ENCODE results near the gene CLTCL1.
"Not testable (repeated sequence)": the region's sequence is repeated elsewhere in the genome, so short reads cannot be mapped to it uniquely, and the experiment has no call there.

Gene CLTCL1

GRCh38 chr22:19321757-19322156, 30.2 kb upstream of the CLTCL1 start:
- no peaks in the 10 kb centered on the region for H3K27me3 ChIP-seq (ENCODE audit: insufficient read depth, low read length)
- no peak overlapping the region for H3K27ac ChIP-seq (ENCODE audit: low read depth, low read length)
- no peak overlapping the region for H2AFZ ChIP-seq (ENCODE audit: low read length, unreplicated experiment)
- H3K4me1 ChIP-seq (ENCODE audit: control insufficient read depth, insufficient read depth, low read length, unreplicated experiment), result peaks cover 7% of the 10 kb centered on the region
- H3K79me2 ChIP-seq (ENCODE audit: control insufficient read depth, insufficient read depth, low read length, unreplicated experiment), result no peaks in the 10 kb centered on the region
- no peak overlapping the region for H3K4me3 ChIP-seq (ENCODE audit: low read depth, low read length)
- no peaks in the 10 kb centered on the region for H3K36me3 ChIP-seq (ENCODE audit: insufficient read depth, low read length)

DNA sequence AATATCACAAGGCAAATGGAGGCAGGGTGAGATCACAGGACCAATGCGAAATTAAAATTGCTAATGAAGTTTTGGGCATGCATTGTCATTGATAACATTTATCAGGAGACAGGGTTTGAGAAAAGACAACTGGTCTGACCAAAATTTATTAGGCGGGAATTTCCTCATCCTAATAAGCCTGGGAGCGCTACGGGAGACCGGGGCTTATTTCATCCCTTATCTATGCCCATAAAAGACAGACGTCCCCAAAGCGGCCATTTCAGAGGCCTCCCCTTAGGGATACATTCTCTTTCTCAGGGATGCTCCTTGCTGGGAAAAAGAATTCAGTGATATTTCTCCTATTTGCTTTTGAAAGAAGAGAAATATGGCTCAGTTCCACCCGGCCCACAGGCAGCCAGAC, 28.6 kb upstream of the CLTCL1 start:
- H3K4me1 ChIP-seq (ENCODE audit: control insufficient read depth, insufficient read depth, low read length, unreplicated experiment); H3K27me3 ChIP-seq (ENCODE audit: insufficient read depth, low read length); H3K4me3 ChIP-seq (ENCODE audit: low read depth, low read length); H3K79me2 ChIP-seq (ENCODE audit: control insufficient read depth, insufficient read depth, low read length, unreplicated experiment); H2AFZ ChIP-seq (ENCODE audit: low read length, unreplicated experiment); H3K27ac ChIP-seq (ENCODE audit: low read depth, low read length); H3K36me3 ChIP-seq (ENCODE audit: insufficient read depth, low read length): not testable (repeated sequence)

DNA sequence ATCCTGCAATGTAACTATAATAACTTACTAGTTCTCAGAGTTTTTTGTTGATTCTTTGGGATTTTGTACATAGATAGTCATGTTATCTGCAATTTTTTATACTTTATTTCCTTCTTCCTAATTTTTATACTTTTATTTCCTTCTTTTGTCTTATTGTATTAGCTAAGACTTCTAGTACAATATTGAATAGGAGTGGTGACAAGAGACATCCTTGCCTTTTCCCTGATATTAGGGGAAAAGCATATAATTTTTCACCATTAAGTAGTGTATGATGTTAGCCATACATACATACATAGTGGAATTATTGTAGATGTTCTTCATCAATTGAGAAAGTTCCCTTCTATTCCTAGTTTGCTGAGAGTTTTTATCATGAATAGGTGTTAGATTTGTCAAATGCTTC, 27.8 kb upstream of the CLTCL1 start:
- Histone ChIP-seq H3K27ac (ENCODE audit: low read depth, low read length) (no peak overlapping the region), H3K4me3 (ENCODE audit: low read depth, low read length) (no peak overlapping the region), H3K27me3 (ENCODE audit: insufficient read depth, low read length) (no peaks in the 10 kb centered on the region), H3K4me1 (ENCODE audit: control insufficient read depth, insufficient read depth, low read length, unreplicated experiment) (no peaks in the 10 kb centered on the region), H3K36me3 (ENCODE audit: insufficient read depth, low read length) (no peaks in the 10 kb centered on the region), H3K79me2 (ENCODE audit: control insufficient read depth, insufficient read depth, low read length, unreplicated experiment) (no peaks in the 10 kb centered on the region), H2AFZ (ENCODE audit: low read length, unreplicated experiment) (no peak overlapping the region)

DNA sequence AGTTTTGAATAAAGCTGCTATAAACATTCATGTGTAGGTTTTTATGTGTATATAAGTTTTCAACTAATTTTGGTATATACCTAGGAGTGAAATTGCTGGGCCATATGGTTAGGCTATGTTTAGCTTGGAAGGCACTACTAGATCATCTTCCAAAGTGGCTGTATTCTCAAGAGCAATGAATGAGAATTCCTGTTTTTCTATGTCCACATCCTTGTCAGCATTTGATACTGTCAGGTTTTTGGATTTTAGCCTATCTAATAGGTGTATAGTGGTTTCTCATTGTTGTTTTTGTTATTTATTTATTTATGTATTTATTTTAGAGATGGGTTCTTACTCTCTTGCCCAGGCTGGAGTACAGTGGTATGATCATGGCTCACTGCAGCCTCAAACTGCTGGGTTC, 26.3 kb upstream of the CLTCL1 start:
- no peaks in the 10 kb centered on the region for H3K36me3 ChIP-seq (ENCODE audit: insufficient read depth, low read length)

GRCh38 chr22:19307872-19308271, 16.4 kb upstream of the CLTCL1 start:
- Histone ChIP-seq H2AFZ (ENCODE audit: low read length, unreplicated experiment) (no peak overlapping the region), H3K4me1 (ENCODE audit: control insufficient read depth, insufficient read depth, low read length, unreplicated experiment) (no peaks in the 10 kb centered on the region), H3K27me3 (ENCODE audit: insufficient read depth, low read length) (no peaks in the 10 kb centered on the region), H3K4me3 (ENCODE audit: low read depth, low read length) (no peak overlapping the region), H3K27ac (ENCODE audit: low read depth, low read length) (no peak overlapping the region), H3K79me2 (ENCODE audit: control insufficient read depth, insufficient read depth, low read length, unreplicated experiment) (no peaks in the 10 kb centered on the region), H3K36me3 (ENCODE audit: insufficient read depth, low read length) (no peaks in the 10 kb centered on the region)

More for the DNA sequence above, 26.3 kb upstream of the CLTCL1 start:
- H3K4me1 ChIP-seq (ENCODE audit: control insufficient read depth, insufficient read depth, low read length, unreplicated experiment), result no peaks in the 10 kb centered on the region
- H3K27ac ChIP-seq (ENCODE audit: low read depth, low read length), result no peak overlapping the region
- H2AFZ ChIP-seq (ENCODE audit: low read length, unreplicated experiment), result no peak overlapping the region
- no peaks in the 10 kb centered on the region for H3K27me3 ChIP-seq (ENCODE audit: insufficient read depth, low read length)
- no peak overlapping the region for H3K4me3 ChIP-seq (ENCODE audit: low read depth, low read length)
- H3K79me2 ChIP-seq (ENCODE audit: control insufficient read depth, insufficient read depth, low read length, unreplicated experiment), result no peaks in the 10 kb centered on the region

GRCh38 chr22:19306535-19306934, 15.0 kb upstream of the CLTCL1 start:
- not testable (repeated sequence) for H3K36me3 ChIP-seq (ENCODE audit: insufficient read depth, low read length); H3K4me1 ChIP-seq (ENCODE audit: control insufficient read depth, insufficient read depth, low read length, unreplicated experiment); H3K27ac ChIP-seq (ENCODE audit: low read depth, low read length); H3K79me2 ChIP-seq (ENCODE audit: control insufficient read depth, insufficient read depth, low read length, unreplicated experiment); H2AFZ ChIP-seq (ENCODE audit: low read length, unreplicated experiment); H3K4me3 ChIP-seq (ENCODE audit: low read depth, low read length); H3K27me3 ChIP-seq (ENCODE audit: insufficient read depth, low read length)

DNA sequence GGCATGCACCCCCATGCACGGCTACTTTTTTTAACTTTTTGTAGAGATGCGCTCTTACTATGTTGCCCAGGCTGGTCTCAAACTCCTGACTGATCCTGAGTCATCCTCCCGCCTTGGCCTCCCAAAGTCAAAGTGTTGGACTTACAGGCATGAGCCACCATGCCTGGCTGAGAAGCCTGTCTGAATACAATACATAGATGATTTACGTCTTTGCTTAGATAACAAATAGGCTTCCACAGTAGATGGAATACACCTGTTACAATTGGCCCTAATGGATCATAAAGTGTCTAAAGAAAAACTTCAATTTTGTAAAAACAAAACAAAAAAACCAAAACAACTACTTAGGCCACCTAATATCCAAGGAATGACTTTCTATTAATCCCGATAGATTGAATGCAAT, 13.0 kb upstream of the CLTCL1 start:
- Histone ChIP-seq H2AFZ (ENCODE audit: low read length, unreplicated experiment) (no peak overlapping the region), H3K4me1 (ENCODE audit: control insufficient read depth, insufficient read depth, low read length, unreplicated experiment) (no peaks in the 10 kb centered on the region), H3K27me3 (ENCODE audit: insufficient read depth, low read length) (no peaks in the 10 kb centered on the region), H3K36me3 (ENCODE audit: insufficient read depth, low read length) (no peaks in the 10 kb centered on the region), H3K27ac (ENCODE audit: low read depth, low read length) (no peak overlapping the region), H3K4me3 (ENCODE audit: low read depth, low read length) (no peak overlapping the region), H3K79me2 (ENCODE audit: control insufficient read depth, insufficient read depth, low read length, unreplicated experiment) (no peaks in the 10 kb centered on the region)

DNA sequence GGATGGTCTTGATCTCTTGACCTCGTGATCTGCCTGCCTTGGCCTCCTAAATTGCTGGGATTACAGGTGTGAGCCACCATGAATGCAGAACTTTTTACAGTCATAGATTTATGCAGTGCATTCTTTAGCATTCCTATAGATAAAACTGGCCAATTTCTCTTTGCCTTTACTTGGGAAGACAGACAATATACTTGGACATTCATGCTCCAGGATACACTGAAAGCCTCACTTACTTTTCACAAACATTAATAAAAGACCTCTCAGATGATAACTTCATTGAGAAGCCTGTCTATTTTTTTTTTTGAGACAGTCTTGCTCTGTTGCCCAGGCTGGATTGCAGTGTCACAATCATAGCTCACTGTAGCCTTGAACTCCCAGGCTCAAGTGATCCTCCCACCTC, 12.3 kb upstream of the CLTCL1 start:
- Histone ChIP-seq H3K4me1 (ENCODE audit: control insufficient read depth, insufficient read depth, low read length, unreplicated experiment) (no peaks in the 10 kb centered on the region), H3K79me2 (ENCODE audit: control insufficient read depth, insufficient read depth, low read length, unreplicated experiment) (no peaks in the 10 kb centered on the region), H3K4me3 (ENCODE audit: low read depth, low read length) (no peak overlapping the region), H3K27ac (ENCODE audit: low read depth, low read length) (no peak overlapping the region), H3K36me3 (ENCODE audit: insufficient read depth, low read length) (no peaks in the 10 kb centered on the region), H2AFZ (ENCODE audit: low read length, unreplicated experiment) (no peak overlapping the region), H3K27me3 (ENCODE audit: insufficient read depth, low read length) (no peaks in the 10 kb centered on the region)

DNA sequence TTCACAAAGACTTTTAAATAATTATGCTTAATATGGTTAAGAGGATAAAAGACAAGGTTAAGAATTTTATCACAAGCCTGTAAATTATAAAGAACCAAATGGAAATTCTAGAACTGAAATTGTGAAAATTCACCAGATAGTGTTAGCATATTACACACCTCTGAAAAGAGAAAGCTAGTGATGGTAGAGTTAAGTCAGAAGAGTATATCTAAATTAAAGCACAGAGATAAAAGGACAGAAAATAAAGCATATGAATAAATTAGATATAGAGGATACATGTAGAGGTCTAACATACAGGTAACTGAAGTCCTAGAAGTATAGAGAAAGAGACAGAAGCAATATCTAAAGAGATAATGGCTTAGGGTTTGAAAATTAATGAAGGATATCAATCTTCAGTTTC, 4.2 kb upstream of the CLTCL1 start:
- Histone ChIP-seq H3K4me1 (ENCODE audit: control insufficient read depth, insufficient read depth, low read length, unreplicated experiment) (no peaks in the 10 kb centered on the region), H3K27me3 (ENCODE audit: insufficient read depth, low read length) (no peaks in the 10 kb centered on the region), H3K79me2 (ENCODE audit: control insufficient read depth, insufficient read depth, low read length, unreplicated experiment) (no peaks in the 10 kb centered on the region), H3K36me3 (ENCODE audit: insufficient read depth, low read length) (no peaks in the 10 kb centered on the region), H3K27ac (ENCODE audit: low read depth, low read length) (no peak overlapping the region), H3K4me3 (ENCODE audit: low read depth, low read length) (no peak overlapping the region), H2AFZ (ENCODE audit: low read length, unreplicated experiment) (no peak overlapping the region)

GRCh38 chr22:19292458-19293230, 1.1 kb upstream of the CLTCL1 start:
- H3K36me3 ChIP-seq (ENCODE audit: insufficient read depth, low read length), result no peaks in the 10 kb centered on the region
- H3K4me3 ChIP-seq (ENCODE audit: low read depth, low read length), result peak overlapping the region; percentile 89
- peaks cover 22% of the 10 kb centered on the region for H3K4me1 ChIP-seq (ENCODE audit: control insufficient read depth, insufficient read depth, low read length, unreplicated experiment)
- H3K27ac ChIP-seq (ENCODE audit: low read depth, low read length), result no peak overlapping the region
- peaks cover 8% of the 10 kb centered on the region for H3K79me2 ChIP-seq (ENCODE audit: control insufficient read depth, insufficient read depth, low read length, unreplicated experiment)
- H3K27me3 ChIP-seq (ENCODE audit: insufficient read depth, low read length), result no peaks in the 10 kb centered on the region
- peak overlapping the region; percentile 83 for H2AFZ ChIP-seq (ENCODE audit: low read length, unreplicated experiment)

- no peaks in the 10 kb centered on the region for H3K27me3 ChIP-seq (ENCODE audit: insufficient read depth, low read length)
- peak overlapping the region; percentile 81 for H2AFZ ChIP-seq (ENCODE audit: low read length, unreplicated experiment)
- H3K79me2 ChIP-seq (ENCODE audit: control insufficient read depth, insufficient read depth, low read length, unreplicated experiment), result peaks cover 8% of the 10 kb centered on the region
- H3K4me3 ChIP-seq (ENCODE audit: low read depth, low read length), result peak overlapping the region; percentile 91
- H3K27ac ChIP-seq (ENCODE audit: low read depth, low read length), result no peak overlapping the region
- no peaks in the 10 kb centered on the region for H3K36me3 ChIP-seq (ENCODE audit: insufficient read depth, low read length)
- H3K4me1 ChIP-seq (ENCODE audit: control insufficient read depth, insufficient read depth, low read length, unreplicated experiment), result peaks cover 28% of the 10 kb centered on the region
These were observed 320 bp downstream of the CLTCL1 start for GRCh38 chr22:19291218-19291579.

Data from ACC112 (cell line).